Measurements from ENCODE around the gene NEK8. TPM values are rescaled to one million over a fixed set of nuclear protein-coding genes. Genes with fewer than 3 reads are reported as not detected.
A peak's percentile ranks its signal among the peaks of the same experiment; 100 is the strongest.

NEK8 gene
- total and polyA plus RNA-seq, 9 of the 15 experiments (the other 6 are each of a cell fraction or from before 2014, with no cell fraction given) = 0.98 to 16.6 (median 4.6) TPM

- TF ChIP-seq ZNF518B (CRISPR knock-in tag; IDR thresholded peaks at IDR 0.05) (no peak), SPI1 (IDR thresholded peaks at IDR 0.05; ENCODE audit: borderline replicate concordance, low read depth, low read length) (0 out of 2 replicates have a peak, but pooled peaks have one; percentile 1), ZFX (CRISPR knock-in tag; IDR thresholded peaks at IDR 0.05) (peak; percentile 95), ZNF174 (CRISPR knock-in tag; IDR thresholded peaks at IDR 0.05) (no peak), GATAD2B (IDR thresholded peaks at IDR 0.05; ENCODE audit: borderline replicate concordance) (no peak), GTF2F1 (IDR thresholded peaks at IDR 0.05; ENCODE audit: low read depth, low read length) (no peak), SREBF2 (CRISPR knock-in tag; IDR thresholded peaks at IDR 0.05) (no peak), ZNF263 (CRISPR knock-in tag; IDR thresholded peaks at IDR 0.05; ENCODE audit: borderline replicate concordance) (peak; percentile 37; the same call in 1 of the 2 replicates), STAT5A (IDR thresholded peaks at IDR 0.05; ENCODE audit: borderline replicate concordance, low read length) (no peak), CGGBP1 (CRISPR knock-in tag; IDR thresholded peaks at IDR 0.05) (0 out of 2 replicates have a peak, but pooled peaks have one; percentile 66), ESRRB (CRISPR knock-in tag; IDR thresholded peaks at IDR 0.05; ENCODE audit: borderline replicate concordance) (no peak), ZFP91 (CRISPR knock-in tag; IDR thresholded peaks at IDR 0.05) (no peak; the same call in 1 of the 2 replicates), ZKSCAN3 (CRISPR knock-in tag; IDR thresholded peaks at IDR 0.05) (no peak), ZNF609 (CRISPR knock-in tag; IDR thresholded peaks at IDR 0.05; ENCODE audit: borderline replicate concordance) (0 out of 2 replicates have a peak, but pooled peaks have one; percentile 43)
Measured at GRCh38 chr17:28710861-28711722, 17.5 kb upstream of the NEK8 start (continued).

Data from K562 (cell line).